ENCODE measurements around the gene GNA14.
"Not testable (repeated sequence)": the region's sequence is repeated elsewhere in the genome, so short reads cannot be mapped to it uniquely, and the experiment has no call there.

GNA14 gene

DNA sequence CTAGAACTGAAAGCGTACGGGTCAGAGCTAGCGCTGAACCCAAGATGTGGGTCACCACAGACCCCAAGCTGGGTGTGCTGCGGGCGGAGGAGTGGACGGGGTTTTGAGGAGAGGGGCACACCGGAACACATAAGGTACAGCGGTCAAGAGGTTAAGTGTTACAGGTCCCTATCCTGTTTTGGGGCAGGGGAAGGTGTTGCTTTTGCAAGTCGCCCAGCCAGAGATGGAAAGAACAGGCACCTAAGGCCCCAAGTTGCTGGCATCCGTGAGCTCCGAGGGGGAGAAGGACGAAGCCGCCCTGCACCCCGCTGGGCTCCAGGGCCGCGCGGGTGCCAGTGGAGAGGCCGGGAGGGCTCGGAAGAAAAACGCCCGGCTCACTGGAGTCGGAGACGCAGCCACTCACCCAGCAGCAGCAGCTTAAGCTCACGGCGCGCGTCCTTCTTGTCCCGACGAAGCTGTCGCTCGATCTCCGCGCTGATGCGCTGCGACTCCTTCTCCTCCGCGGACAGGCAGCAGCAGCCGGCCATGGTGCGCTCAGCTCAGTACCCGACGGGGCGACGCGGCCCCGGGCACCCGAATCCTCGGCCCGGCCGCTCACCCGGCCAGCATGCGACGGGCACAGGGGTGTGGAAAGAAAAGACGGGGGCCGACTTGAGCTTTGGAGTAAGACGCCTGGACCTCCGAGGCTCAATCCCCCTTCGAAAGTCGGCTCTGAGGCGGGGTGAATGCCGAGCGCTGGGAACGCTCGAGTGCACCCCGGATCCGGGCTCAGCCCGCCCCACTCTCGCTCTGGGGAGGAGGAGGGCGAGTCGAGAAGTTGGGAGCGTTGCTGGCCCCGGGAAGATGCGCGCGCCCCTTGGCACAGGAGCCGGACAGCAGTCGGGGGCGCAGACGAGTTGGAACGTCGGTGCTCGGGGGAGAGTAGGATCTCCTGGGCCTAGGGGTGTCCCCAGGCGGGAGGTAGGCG lies 572 bp downstream of the GNA14 start:
- DNase-seq (ENCODE audit: low read depth in 1 of 2, low spot score in 1 of 2) = no peak

DNA sequence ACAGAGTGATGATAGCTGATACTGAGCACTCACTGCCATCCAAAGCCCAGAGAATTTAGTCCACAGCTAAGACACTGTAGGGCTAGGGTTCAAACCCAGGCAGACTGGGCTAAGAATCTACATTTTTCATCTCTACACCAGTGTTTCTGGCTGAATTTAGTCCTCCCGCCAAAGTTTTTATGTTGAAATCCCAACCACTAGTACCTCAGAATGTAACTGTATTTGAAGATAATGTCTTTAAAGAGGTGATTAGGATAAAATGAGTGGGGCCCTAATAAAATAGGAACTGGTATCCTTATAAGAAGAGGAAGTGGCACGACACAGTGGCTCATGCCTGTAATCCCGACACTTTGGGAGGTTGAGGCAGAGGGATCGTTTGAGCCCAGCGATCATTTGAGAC lies 4.3 kb downstream of the GNA14 start:
- no peak for DNase-seq (ENCODE audit: low read depth in 1 of 2, low spot score in 1 of 2)

DNA sequence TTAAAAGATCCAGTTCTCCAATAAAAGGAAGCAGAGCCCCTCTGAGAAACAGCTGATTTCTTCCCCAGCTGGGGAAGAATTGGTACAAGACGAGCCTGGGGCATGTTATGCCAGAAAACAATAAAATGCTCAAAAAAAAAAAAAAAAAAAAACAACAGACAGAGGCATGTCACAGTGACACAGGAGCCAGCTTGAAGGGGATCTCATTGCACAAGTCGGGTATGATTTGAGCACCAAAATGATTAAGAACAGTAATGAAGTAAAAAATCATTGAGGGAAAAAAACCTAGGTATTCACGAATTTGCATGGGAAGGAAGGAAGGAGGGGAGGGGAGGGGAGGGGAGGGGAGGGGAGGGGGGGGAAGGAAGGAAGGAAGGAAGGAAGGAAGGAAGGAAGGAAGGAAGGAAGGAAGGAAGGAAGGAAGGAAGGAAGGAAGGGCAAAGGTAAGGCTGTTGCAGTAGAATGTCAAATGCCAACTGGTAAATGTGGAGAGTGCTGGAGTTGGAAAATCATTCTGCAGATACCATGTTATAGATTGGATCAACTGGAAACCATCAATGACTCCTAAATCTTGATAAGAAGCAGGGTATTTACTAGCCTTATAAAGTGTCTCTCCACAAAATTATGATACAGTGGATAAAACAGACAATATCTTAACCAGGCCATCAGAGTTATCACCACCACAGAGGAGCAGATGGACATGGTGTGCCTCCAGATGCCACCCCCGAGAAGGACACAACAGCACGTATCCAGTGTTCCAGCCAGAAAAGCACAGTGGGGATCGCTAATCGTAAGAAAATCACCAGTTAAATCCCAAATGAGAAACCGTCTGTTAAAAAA lies 7.2 kb downstream of the GNA14 start:
- no peak for DNase-seq (ENCODE audit: low read depth in 1 of 2, low spot score in 1 of 2)

DNA sequence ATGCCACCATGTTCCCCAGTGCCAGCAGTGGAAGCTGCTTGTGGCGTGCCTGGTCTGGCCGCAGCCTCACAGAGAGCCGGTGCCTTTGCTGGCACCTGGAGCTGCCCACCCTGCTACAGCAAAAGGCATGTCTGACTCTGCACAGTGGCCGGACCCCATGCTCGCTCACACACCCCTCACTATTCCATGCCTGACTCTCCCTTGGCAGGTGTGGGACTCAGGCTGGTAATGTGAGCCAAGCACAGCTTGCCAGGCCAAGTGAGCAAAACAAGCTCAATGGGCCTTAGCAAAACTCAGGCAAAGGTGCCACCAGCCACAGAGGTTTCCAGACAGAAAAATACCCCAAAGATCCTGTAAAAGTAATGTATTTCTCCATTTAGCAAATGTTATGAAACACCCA lies 15.5 kb downstream of the GNA14 start:
- no peak for DNase-seq (ENCODE audit: low read depth in 1 of 2, low spot score in 1 of 2)

DNA sequence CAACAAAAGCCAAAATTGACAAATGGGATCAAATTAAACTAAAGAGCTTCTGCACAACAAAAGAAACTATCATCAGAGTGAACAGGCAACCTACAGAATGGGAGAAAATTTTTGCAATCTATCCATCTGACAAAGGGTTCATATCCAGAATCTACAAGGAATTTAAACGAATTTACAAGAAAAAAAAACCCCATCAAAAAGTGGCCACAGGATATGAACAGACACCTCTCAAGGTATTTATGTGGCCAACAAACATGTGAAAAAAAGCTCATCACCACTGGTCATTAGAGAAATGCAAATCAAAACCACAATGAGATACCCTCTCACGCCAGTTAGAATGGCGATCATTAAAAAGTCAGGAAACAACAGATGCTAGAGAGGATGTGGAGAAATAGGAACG lies 19.3 kb downstream of the GNA14 start:
- not testable (repeated sequence) for DNase-seq (ENCODE audit: low read depth in 1 of 2, low spot score in 1 of 2)

DNA sequence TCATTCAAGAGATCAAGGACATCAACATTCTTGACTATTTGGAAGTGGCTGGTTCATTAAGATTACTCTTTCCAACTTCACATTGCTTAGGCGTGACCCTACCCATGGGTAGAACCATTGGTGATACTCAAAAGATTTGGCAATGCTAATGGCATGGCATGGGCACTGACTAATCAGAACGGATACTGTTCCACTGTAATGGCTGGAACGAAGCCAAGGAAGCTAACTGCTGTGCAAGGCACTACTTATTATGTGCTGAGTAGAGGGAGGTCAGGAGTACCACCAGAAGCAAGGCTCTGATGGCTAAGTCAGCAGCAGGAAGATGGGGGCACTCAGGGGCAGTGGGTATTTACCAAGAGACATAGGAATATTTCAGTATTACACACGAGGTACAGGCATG lies 31.9 kb downstream of the GNA14 start:
- no peak for DNase-seq (ENCODE audit: low read depth in 1 of 2, low spot score in 1 of 2)

DNA sequence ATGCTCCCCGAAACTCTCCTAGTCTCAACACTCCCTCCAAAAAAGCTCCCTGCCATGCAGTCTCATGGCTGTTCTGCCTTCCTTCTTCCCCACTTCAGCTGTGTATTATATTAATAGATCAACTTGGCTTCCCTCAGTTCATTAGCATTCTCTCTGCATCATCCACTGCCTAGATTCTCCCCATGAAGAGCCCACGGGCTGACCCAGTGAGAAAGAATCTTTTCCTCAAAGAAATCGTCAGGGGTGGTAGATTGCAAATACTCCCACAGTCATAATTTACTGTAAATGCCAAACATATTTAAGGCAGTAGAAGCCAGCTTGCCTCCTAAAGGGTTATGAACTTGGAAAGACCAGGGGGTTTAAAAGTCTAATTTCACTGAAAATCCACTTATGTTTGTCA lies 33.5 kb downstream of the GNA14 start:
- DNase-seq (ENCODE audit: low read depth in 1 of 2, low spot score in 1 of 2) = no peak

DNA sequence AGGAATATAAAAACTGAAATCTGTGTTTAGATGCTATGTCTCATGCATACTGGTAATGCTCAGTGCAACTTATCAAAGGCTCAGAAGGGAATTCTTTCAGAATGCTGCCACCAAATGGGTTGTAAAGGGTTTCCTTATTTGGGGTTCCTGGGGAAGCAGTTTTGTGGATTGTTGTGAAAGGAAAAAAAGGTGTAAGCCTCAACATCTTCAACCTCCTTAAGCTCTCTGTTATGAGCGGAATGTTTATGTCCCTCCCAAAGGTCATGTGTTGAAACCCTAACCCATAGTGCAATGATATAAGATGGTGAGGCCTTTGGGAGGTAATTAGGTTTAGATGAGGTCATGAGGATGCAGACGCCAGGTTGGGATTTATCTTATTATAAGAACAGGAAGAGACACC lies 41.6 kb downstream of the GNA14 start:
- DNase-seq (ENCODE audit: low read depth in 1 of 2, low spot score in 1 of 2) = no peak

DNA sequence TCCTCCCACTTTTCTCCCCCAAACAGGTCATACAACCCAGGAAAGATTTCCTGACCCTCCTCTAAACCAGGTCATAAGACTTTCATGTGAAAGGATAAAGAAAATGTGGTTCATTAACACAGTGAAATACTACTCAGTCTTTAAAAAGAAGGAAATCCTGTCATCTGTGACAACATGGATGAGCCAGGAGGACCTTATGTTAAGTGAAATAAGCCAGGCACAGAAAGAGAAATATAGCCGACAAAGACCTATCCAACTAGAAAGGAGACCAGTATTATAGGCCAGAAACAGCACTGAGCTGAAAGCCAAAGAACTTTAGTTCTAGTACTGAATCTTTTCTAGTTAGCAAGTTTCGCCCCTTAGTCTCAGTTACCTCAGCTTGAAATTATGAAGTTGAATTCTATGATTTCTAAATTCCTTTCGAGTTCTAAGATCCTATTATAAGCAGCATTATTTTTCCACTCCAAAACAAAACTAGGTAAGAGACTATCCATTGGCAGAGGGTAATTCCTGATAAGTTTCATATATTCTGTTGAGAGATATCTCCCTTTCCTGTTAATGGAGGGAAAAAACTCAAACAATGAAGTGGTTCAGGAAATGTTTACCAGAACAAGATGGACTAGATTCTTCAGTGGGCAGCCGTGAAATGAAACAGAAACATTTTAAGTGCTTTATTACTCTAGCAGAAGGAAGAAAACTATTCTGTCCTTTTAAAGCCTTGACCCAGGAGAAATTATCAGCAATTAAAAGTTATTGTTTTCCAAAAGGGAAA lies 42.5 kb downstream of the GNA14 start:
- no peak for DNase-seq (ENCODE audit: low read depth in 1 of 2, low spot score in 1 of 2)

DNA sequence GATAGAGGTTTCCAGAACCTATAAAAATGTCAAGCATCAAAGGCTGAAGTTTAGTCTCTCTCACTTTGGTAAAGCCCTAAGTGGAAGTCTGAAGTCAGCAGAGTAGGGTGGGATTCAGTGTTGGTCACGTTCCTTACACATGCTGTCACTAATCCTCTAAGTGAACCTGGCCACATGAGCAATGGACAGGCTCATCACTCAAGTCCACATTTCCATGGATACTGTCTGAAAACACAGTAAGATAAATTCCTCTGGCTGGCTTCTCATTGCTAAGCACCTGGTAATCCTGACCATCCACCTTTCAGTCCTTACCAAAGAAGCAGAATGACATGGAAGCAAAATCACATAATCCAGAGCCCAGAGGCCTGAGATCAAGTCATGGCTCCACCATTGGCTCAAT lies 43.8 kb downstream of the GNA14 start:
- DNase-seq (ENCODE audit: low read depth in 1 of 2, low spot score in 1 of 2) = no peak

DNA sequence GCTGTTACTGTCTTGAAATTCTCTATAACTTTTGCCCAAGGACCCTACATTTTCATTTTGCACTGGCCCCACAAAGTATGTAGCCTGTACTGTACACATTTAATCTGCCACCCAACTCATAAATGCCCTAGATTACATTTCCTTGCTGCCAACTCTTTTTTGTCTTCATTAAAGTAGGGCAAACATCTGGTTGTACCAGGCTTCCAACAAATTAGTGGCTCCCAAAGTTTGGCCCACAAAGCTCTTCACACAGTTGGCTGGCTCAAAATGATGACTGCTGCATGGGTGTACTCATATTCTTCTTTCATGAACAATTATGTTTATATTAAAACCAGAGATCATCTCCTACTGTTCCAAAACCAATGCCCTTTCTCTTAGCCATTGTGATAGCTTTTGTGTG lies 45.3 kb downstream of the GNA14 start:
- DNase-seq (ENCODE audit: low read depth in 1 of 2, low spot score in 1 of 2) = no peak

DNA sequence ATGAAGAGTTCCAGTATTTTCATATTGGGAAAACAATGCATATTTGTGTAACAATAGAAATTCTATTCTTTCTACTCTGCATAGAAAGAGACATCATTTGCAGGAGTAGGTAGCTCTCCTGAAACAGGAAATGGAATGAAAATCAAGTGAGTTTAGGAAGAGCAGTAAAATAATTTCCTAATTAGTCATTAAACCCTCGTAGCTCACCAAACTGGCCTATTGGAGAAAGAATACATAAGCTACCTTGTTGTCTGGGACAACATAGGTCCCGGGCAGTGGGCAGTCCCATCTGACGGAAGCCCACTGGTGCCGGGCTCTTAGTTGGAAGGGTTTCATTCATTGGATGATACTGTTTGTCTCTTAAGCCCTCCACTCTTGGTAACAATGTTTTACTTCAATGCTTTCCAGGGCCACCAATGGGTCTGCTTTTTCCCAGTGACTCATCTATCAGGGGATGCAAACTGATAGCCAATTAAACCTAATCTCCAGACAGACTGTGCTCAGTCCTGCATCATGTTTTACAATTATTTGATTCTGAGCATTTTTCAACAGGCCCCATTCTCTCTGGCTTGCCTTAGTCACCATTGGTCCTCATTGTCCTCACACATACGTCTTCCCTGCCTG lies 46.5 kb downstream of the GNA14 start:
- no peak for DNase-seq (ENCODE audit: low read depth in 1 of 2, low spot score in 1 of 2)

DNA sequence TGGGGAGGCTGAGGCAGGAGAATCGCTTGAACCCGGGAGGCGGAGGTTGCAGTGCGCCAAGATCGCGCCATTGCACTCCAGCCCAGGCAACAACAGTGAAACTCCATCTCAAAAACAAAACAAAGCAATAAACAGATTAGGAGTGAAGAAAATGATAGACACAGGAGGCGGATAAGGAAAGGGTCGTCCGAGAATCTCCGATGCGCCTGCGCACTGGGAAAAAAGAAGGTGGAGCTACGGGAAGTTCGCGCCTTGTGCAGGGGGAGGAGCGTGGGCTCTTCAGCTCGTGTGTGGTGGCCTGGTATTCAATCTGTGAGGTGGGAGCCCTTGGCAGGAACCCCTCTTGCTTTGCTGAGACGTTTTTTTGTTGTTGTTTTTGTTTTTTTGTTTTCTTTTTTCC lies 47.3 kb downstream of the GNA14 start:
- DNase-seq (ENCODE audit: low read depth in 1 of 2, low spot score in 1 of 2) = no peak

DNA sequence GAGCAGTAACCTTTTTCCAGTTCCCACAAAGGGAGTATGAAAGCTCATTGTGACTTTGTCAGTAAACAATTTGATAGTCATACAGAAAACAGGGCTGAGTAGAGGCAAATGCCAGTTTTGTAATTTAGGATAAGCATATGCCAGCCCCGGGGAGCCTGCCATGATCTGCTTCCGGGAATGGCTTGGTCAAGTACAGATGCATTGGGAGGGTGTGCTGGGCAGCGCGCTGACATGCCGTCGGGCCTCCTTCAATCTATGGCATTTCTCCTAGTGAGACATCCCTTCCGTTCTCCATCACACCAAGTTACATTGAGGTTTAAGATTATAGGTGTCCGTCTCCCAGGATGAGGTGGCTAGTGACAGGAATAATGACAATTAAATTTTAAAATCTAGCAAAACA lies 48.6 kb downstream of the GNA14 start:
- DNase-seq (ENCODE audit: low read depth in 1 of 2, low spot score in 1 of 2) = no peak

DNA sequence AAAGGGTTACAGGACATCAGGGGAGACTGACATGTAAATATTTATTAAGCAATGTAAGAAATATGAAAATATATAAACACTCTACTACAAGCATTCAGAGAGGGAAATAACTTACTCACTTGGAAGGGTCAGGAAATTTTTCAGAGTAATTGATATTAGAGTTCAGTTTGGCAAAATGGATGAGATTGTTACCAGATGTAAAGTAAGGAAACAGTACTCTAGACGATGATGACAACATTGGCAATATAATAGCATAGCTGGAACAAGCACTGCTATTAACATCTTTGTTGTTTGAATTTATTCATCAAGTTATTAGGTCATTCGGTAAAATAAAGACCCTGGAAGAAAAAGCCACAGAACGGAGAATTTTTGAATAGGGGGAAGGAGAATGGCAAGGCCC lies 49.1 kb downstream of the GNA14 start:
- no peak for DNase-seq (ENCODE audit: low read depth in 1 of 2, low spot score in 1 of 2)

DNA sequence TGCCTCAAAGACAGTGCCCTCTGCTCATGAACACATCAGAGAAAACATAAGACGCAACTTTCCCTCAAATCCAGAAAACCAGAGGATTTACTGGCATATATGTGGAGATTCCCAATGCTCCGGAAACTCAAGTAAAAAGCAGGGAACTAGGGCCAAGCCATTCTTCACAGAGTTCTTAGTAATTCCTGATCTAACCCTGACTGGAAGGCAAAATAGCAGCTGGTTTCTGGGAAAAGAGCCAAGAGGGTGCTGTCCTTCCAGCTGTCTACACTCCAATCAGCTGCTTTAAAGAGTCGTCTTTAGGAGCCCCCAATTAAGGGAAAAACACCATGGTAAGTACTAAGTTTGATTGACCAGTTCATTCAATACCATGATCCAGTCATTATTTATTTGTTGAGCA lies 49.6 kb downstream of the GNA14 start:
- DNase-seq (ENCODE audit: low read depth in 1 of 2, low spot score in 1 of 2) = no peak

DNA sequence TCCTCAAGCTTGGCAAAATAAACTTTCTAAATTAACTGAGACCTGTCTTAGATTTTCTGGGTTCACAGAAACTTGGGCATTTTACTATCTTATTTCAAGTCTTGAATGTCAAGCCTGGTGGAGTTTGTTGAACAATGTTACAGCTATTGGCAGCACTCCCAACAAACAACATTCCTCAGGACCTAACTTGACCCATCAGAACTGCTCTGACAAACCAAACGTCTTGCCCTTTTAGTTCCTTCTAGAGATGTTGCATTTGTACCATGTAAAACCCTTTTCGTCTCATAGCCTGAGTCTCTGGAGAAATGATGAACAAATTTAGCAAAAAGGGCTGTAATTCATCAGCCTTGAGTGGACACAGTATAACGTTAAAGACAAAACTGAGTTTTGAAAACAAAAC lies 51.1 kb downstream of the GNA14 start:
- DNase-seq (ENCODE audit: low read depth in 1 of 2, low spot score in 1 of 2) = no peak

DNA sequence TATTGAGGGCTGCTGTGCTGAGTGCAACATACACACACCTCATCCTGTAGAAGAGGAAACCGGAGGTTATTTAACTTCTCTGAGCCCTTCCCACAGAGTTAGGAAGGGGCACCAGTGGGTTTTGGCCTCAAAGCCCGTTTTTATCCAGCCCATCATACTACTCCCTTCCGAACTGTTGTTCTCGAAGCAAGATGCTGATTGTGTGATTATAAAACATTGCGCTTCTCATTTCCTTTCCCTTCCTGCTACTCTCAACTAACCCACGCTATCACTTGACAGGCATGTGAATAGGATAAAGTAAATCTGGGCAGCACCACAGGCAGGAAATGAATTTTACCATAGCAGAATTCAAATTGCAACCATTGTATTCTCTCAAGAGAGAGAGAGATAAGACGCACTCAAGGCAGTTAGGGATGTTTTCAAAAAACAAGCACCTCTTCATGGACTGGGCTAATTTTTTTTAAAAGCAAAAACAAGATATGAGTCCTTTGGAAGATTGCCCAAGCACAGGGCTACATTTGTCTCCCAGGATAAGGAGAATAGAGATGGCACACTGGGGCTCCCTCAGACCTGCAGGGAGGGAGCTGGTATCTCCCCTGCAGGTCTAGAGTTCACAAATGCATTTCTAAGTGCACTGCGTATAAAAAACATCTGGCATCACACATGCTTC lies 52.6 kb downstream of the GNA14 start:
- no peak for DNase-seq (ENCODE audit: low read depth in 1 of 2, low spot score in 1 of 2)

DNA sequence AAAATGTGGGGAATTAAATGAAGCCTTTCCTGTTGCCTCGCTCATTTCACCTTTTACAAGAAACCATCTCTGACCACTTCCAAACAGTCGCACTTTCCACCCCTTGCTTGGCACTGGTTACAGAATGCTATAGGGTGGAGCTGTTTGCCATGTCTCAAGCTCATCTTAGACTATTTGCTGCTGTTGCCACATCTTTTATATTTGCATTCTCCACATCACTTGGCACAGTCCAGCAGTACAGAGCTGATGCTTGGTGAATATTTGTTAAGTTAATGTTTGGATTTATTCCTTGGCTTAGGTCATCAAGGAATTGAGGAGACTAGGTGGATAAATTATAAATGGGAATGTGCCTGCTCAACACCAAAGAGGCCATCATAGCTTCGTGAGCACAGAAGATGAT lies 53.2 kb downstream of the GNA14 start:
- no peak for DNase-seq (ENCODE audit: low read depth in 1 of 2, low spot score in 1 of 2)

DNA sequence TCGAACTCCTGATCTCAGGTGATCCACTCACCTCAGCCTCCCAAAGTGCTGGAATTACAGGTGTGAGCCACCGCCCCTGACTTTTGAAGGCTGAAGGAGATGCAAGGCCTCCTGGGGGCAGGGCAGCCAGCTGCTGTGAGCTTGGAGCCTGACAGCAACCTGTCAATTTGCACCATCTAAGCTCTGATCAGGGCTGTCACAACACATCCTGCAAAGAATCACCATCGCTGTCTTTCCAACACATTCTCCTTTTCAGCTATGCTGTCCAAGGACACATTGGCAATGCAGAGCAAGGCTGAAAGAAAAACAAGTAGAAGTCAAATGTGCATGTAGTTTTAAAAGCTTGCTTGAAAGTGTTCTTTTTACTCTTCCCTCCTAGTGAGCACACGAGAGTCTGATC lies 54.6 kb downstream of the GNA14 start:
- no peak for DNase-seq (ENCODE audit: low read depth in 1 of 2, low spot score in 1 of 2)

DNA sequence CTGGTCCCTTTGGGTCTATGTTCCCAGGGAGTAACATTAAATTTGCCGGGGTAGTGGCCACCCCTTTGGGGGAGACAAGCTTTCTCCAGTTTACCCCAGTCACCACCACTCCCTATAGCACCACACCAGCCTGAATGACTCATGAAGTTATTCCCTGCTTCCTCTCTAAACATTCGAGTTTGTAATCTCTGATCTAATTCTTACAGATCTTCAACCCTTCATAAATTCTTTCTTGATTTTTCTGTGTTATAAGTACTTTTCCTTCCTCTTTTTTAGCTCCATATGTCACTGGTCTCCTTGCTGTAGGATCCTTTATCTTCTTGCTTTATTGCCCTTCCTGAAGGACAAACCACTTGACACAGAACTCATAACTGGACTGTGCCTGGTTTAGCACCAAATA lies 55.6 kb downstream of the GNA14 start:
- DNase-seq (ENCODE audit: low read depth in 1 of 2, low spot score in 1 of 2) = no peak
